CD4-positive, alpha-beta T cell (primary cell): ENCODE results near the gene LARGE1. TPM values are rescaled to one million over a fixed set of nuclear protein-coding genes. Genes with fewer than 3 reads are reported as not detected.

Source experiments
- ATAC-seq: fragments of 200-7000 bp; cut with Tn5 transposase; one replicate; pipeline ENCODE4 v1.10.0; 2022; ENCODE audit warnings: mild to moderate bottlenecking; ENCODE audit not compliant: poor library complexity
- CTCF ChIA-PET: fragments of 350-600 bp; sonication (Branson Sonifier 250); formaldehyde crosslinking; loops from one replicate; lab custom pipeline; 2021; ENCODE audit warnings: antibody characterized with exemption, inconsistent platforms; lab: Charles Lee
- POLR2A ChIA-PET: fragments of 350-600 bp; sonication (Branson Sonifier 250); formaldehyde crosslinking; loops from one replicate; lab custom pipeline; 2021; ENCODE audit warnings: antibody characterized with exemption, inconsistent platforms; lab: Charles Lee
- DNase-seq, 14 experiments: peaks; one replicate each; pipeline ENCODE4 v3.0.0-alpha.2; 2013 to 2020; ENCODE audit warnings: mixed read lengths in 2 of 14
- H3K27ac ChIP-seq, 2 donors: one replicate each; pipeline versions ENCODE4 v1.5.1 to v1.7.0; 2013; ENCODE audit warnings: low read length in 2 of 2, low read depth in 1 of 2, mild to moderate bottlenecking in 1 of 2
- H3K27me3 ChIP-seq, 2 experiments: 1 replicate in 1 of 2; 2 replicates in 1 of 2; pipeline versions ENCODE4 v1.6.1 to v1.7.0; 2013; ENCODE audit warnings: low read length in 2 of 2, control low read depth in 1 of 2, mild to moderate bottlenecking in 1 of 2, moderate library complexity in 1 of 2; ENCODE audit not compliant: insufficient read depth in 2 of 2, control insufficient read depth in 1 of 2
- H3K36me3 ChIP-seq: one replicate; pipeline ENCODE4 v1.6.1; 2013; ENCODE audit warnings: low read length, control low read depth; ENCODE audit not compliant: insufficient read depth
- H3K4me1 ChIP-seq: one replicate; pipeline ENCODE4 v1.6.1; 2013; ENCODE audit warnings: low read length, control low read depth; ENCODE audit not compliant: insufficient read depth
- H3K4me3 ChIP-seq: one replicate; pipeline ENCODE4 v1.5.1; 2013; ENCODE audit warnings: mild to moderate bottlenecking, low read length, moderate library complexity
- H3K9me3 ChIP-seq, 2 experiments: 1 replicate in 1 of 2; 2 replicates in 1 of 2; pipeline versions ENCODE4 v1.6.1 to v1.7.0; 2013; ENCODE audit warnings: low read length in 2 of 2, mild to moderate bottlenecking in 2 of 2, control low read depth in 1 of 2, moderate library complexity in 1 of 2; ENCODE audit not compliant: control insufficient read depth in 1 of 2, insufficient read depth in 1 of 2
- H3K27ac Mint-ChIP-seq: one replicate; pipeline ENCODE4 v1.8.0; 2020; ENCODE audit warnings: mixed read lengths
- H3K27me3 Mint-ChIP-seq: one replicate; pipeline ENCODE4 v1.8.0; 2021; ENCODE audit warnings: mixed read lengths
- H3K36me3 Mint-ChIP-seq: one replicate; pipeline ENCODE4 v1.8.0; 2021; ENCODE audit warnings: low read depth, mixed read lengths
- H3K4me1 Mint-ChIP-seq: one replicate; pipeline ENCODE4 v1.8.0; 2021; ENCODE audit warnings: low read depth, mixed read lengths
- H3K4me3 Mint-ChIP-seq: one replicate; pipeline ENCODE4 v1.8.0; 2020; ENCODE audit warnings: mild to moderate bottlenecking, mixed read lengths
- H3K9me3 Mint-ChIP-seq: one replicate; pipeline ENCODE4 v1.8.0; 2020; ENCODE audit warnings: mixed read lengths
- CTCF ChIP-seq: fragments of 200-600 bp; IDR thresholded peaks from one replicate; pipeline ENCODE4 v1.8.0; 2022; ENCODE audit warnings: antibody characterized with exemption, mild to moderate bottlenecking
- intact Hi-C, 2 experiments: fragments of 100-400 bp; cut with DNase I in 1 of 2; cut with micrococcal nuclease in 1 of 2; formaldehyde crosslinking; loops; one replicate each; pipeline versions ENCODE4 v1.15.1 to v1.9.0; 2023 to 2025; cut with DNase I, micrococcal nuclease
- total RNA-seq, 174 experiments: library from RNA in 2 of 174; stranded (reverse) in 2 of 174; gene quantifications; one replicate each; pipeline ENCODE4 v1.2.3 and lab custom pipeline; 2021 to 2026

The LARGE1 gene
- total RNA-seq, 2 experiments from 2014 or later = 0.14 to 0.70 TPM

- H3K36me3 ChIP-seq = no peaks in the 10 kb centered on the region
- no peaks in the 10 kb centered on the region for H3K4me1 Mint-ChIP-seq
- POLR2A ChIA-PET = no interaction called here
- H3K27me3 ChIP-seq = no peaks in the 10 kb centered on the region
- DNase-seq (no peak), ATAC-seq (no peak)
- no peak overlapping the region for H3K27ac Mint-ChIP-seq
- intact Hi-C loops = no loop called here
- H3K9me3 ChIP-seq = peaks cover 0 to 4% of the 10 kb centered on the region in 2 experiments
- H3K9me3 Mint-ChIP-seq = no peaks in the 10 kb centered on the region
- CTCF ChIA-PET = no interaction called here
- no peaks in the 10 kb centered on the region for H3K27me3 Mint-ChIP-seq
- H3K27ac ChIP-seq = no peak overlapping the region
- TF ChIP-seq CTCF = no peak
- H3K36me3 Mint-ChIP-seq = no peaks in the 10 kb centered on the region
- H3K4me3 ChIP-seq = no peak overlapping the region
- H3K4me1 ChIP-seq = no peaks in the 10 kb centered on the region
- H3K4me3 Mint-ChIP-seq = no peak overlapping the region
Measured at GRCh38 chr22:33573479-33573878, 346.8 kb downstream of the LARGE1 start.

GRCh38 chr22:33572086-33572485, 348.2 kb downstream of the LARGE1 start:
- Histone ChIP-seq H3K4me1 (no peaks in the 10 kb centered on the region), H3K27me3 (no peaks in the 10 kb centered on the region), H3K27ac (no peak overlapping the region), H3K4me3 (no peak overlapping the region), H3K36me3 (no peaks in the 10 kb centered on the region), H3K9me3 (peaks cover 0 to 4% of the 10 kb centered on the region in 2 experiments)
- TF ChIP-seq CTCF = no peak
- H3K9me3 Mint-ChIP-seq = no peaks in the 10 kb centered on the region
- no peaks in the 10 kb centered on the region for H3K27me3 Mint-ChIP-seq
- H3K36me3 Mint-ChIP-seq = no peaks in the 10 kb centered on the region
- no peaks in the 10 kb centered on the region for H3K4me1 Mint-ChIP-seq
- intact Hi-C loops = no loop called here
- DNase-seq (no peak), ATAC-seq (no peak)
- ChIA-PET CTCF (no interaction called here), POLR2A (no interaction called here)
- H3K27ac Mint-ChIP-seq = no peak overlapping the region
- H3K4me3 Mint-ChIP-seq = no peak overlapping the region

- TF ChIP-seq CTCF = no peak
- H3K4me1 Mint-ChIP-seq = no peaks in the 10 kb centered on the region
- intact Hi-C loops = no loop called here
- no peaks in the 10 kb centered on the region for H3K36me3 Mint-ChIP-seq
- ChIA-PET POLR2A (no interaction called here), CTCF (no interaction called here)
- Histone ChIP-seq H3K36me3 (no peaks in the 10 kb centered on the region), H3K27ac (no peak overlapping the region), H3K27me3 (no peaks in the 10 kb centered on the region), H3K9me3 (peaks cover 0 to 8% of the 10 kb centered on the region in 2 experiments), H3K4me3 (no peak overlapping the region), H3K4me1 (no peaks in the 10 kb centered on the region)
- no peaks in the 10 kb centered on the region for H3K9me3 Mint-ChIP-seq
- DNase-seq (no peak), ATAC-seq (no peak)
- H3K27me3 Mint-ChIP-seq = no peaks in the 10 kb centered on the region
- no peak overlapping the region for H3K4me3 Mint-ChIP-seq
- H3K27ac Mint-ChIP-seq = no peak overlapping the region
Measured at GRCh38 chr22:33570110-33570509, 350.2 kb downstream of the LARGE1 start.
